Ammon's horn (tissue), 1 donor: Measurements from ENCODE around the gene IFT52.
A peak's percentile ranks its signal among the peaks of the same experiment; 100 is the strongest.
"Not testable (repeated sequence)": the region's sequence is repeated elsewhere in the genome, so short reads cannot be mapped to it uniquely, and the experiment has no call there.

Source experiments
- DNase-seq: peaks from one replicate; pipeline ENCODE4 v3.0.0-alpha.2; 2016; ENCODE audit warnings: low spot score

Gene IFT52

GRCh38 chr20:43567477-43567876 is 23.3 kb upstream of the IFT52 start:
- DNase-seq, result no peak

DNA sequence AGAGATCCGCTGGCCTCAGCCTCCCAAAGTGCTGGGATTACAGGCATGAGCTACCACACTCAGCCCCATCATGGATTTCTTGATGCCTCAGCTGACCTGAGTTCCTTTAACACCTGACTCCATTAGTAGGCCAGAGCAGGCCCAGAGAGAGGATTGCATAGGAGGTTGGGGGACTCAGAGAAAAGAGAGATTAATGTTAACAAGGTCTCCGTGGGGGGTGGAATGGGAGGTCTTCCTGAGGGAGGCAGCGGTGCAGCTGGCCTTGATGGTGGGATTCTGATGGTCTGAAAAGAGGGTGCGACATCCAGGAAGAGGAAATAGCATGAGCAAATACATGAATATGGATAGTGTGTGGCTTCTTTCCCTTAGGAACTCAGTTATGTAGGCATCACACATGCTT is 22.0 kb upstream of the IFT52 start:
- DNase-seq, result no peak

GRCh38 chr20:43569282-43569681 is 21.5 kb upstream of the IFT52 start:
- DNase-seq, result no peak

DNA sequence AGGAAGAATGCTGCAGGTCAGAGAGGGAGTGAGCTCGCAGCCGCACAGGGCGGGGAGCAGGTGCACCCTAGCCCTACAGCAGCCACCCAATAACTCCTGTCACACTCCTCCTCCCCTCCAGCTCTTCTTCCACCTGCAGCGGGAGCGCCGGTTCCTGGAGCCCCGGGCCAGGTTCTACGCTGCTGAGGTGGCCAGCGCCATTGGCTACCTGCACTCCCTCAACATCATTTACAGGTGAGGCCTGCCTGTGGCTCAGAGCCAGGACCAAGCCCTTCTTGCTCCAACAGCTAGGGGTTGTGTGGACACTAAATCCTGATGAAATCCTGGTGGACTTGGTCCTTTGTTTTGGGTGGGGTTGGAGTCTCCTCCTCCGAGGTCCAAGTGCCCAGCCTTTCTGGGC is 20.2 kb upstream of the IFT52 start:
- no peak for DNase-seq

DNA sequence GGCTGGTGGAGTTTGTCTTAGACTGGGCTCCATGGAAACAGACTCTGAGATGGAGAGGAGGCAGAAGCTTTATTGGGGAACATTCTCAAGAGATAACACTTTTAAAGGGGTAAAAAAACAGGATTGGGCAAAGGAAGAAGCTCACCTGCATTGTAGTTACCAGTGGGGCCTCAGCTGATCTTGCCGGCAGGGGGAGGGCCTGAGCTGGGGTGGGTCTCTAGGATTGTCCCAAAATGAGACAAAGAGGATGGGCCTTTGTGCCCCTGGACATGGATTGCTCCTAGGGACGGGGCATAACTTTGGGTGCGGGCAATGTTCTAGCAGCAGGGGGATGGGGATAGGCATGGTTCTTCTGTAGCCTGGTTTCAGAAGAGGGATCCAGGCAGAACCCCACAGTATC is 19.4 kb upstream of the IFT52 start:
- DNase-seq, result no peak

GRCh38 chr20:43571771-43572170 is 19.0 kb upstream of the IFT52 start:
- no peak for DNase-seq

- DNase-seq, result no peak
Observed at GRCh38 chr20:43572891-43573290, 17.8 kb upstream of the IFT52 start.

DNA sequence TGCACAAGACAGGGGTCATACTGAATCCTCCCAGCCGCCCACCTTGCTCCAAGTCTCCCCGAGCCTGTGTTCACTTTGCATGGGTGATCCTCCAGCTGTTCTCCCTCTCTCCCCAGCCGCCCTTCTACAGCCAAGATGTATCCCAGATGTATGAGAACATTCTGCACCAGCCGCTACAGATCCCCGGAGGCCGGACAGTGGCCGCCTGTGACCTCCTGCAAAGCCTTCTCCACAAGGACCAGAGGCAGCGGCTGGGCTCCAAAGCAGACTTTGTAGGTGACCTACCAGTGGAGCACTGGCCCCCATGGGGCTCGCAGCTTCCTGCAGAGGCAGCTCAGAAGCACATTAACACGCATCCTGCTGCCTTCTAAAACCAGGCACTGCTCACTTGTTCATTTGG is 14.6 kb upstream of the IFT52 start:
- no peak for DNase-seq

DNA sequence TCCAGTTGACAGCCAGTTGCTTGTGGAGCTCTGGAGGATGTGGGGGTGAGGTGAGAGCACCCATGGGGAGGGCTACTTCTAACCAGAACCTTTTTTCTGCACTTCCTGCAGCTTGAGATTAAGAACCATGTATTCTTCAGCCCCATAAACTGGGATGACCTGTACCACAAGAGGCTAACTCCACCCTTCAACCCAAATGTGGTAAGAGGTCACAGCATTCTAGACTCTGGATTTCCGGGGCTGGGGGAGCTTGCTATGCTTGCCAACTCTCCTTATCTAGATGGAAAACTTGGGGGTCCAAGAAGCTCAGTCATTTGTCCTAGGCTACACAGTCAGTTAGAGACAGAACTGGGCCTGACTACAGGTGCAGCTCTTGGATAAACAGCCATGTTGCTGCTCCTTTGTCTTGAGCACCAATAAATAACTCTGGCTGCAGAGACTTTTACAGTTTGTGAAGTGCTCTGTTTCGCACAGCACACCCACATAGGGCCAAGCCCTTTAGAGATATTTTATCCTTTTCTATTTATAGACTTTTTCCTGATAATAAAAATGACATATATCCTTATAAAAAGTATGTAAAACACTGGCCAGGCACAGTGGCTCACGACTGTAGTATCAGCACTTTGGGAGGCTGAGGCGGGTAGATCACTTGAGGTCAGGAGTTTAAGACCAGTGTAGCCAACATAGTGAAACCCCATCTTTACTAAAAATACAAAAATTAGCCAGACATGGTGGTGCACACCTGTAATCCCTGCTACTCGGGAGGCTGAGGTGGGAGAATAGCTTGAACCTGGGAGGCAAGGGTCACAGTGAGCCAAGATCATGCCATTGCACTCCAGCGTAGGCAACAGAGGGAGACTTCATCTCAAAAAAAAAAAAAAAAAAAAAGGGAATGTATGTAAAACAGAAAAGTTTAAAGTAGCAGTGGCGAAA is 10.6 kb upstream of the IFT52 start:
- DNase-seq, result no peak

DNA sequence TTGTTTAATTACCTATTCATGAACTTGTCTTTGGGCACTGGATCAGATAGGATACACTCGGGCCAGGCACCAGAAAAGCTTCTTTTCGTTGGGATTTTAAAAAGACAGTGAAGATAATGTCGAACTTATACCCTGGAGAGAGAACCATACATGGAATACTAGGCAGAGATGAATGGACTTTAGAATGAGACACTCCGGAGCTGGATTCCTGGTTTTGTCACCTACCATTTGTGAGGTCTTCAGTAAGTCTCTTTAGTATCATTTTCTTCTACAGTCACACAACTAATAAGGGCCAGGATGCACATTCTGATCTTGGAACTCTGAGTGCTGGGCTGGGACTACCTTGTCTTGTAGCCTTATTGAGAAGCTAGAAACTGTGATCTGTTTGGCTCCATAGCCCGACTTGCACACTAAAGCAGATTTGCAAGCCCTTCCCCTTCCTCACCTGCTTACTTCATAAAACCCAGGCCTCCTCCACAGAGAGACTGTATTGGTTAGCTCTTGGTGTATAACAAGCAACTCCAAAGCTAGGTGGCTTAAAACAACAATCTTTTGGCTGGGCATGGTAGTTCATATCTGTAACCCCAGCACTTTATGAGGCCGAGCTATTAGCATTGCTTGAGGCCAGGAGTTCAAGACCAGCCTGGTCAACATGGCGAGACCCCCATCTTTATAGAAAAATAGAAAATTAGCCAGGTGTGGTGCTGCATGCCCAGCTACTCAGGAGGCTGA is 7.4 kb upstream of the IFT52 start:
- DNase-seq, result no peak

DNA sequence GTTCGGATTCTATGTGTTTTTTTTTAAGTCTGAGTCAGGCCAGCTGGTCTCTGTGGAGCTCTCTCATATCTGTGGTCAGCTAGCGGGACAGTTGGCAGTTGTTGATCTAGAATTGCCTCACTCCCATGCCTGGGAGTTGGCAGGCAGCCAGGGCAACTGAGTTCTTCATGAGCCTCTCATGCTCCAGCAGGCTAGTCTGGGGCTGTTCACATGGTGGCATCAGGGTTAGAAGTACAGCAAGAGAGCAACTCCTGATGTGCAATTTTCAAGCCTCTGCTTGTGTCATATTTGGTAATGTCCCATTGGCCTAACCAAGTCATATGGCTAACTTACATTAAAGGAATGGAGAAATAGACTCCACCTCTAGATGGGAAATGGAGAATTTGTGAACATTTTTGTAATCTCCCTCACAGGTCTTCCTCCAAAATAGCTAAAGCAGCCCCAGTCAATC is 6.7 kb upstream of the IFT52 start:
- DNase-seq, result peak; percentile 88

DNA sequence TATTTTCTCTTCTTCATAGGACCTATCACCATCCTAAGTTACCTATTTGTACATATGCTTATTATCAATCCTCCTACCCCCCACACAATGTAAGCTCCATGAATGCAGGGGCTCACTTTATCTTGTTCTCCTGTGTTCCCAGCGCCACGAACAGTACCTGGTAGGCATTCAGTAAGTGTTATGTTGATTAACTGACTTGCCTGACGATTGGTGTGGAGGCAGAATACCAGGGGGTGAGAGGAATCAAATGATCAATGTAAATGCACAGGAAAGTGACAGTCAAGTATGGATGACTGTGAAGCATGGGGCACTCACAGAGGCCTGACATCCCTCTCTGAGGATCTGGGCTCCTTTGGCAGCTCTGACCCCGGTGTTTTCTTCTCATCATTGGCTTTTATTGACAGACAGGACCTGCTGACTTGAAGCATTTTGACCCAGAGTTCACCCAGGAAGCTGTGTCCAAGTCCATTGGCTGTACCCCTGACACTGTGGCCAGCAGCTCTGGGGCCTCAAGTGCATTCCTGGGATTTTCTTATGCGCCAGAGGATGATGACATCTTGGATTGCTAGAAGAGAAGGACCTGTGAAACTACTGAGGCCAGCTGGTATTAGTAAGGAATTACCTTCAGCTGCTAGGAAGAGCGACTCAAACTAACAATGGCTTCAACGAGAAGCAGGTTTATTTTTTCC is 6.1 kb upstream of the IFT52 start:
- DNase-seq, result no peak

GRCh38 chr20:43586641-43587040 is 4.1 kb upstream of the IFT52 start:
- DNase-seq, result no peak

- DNase-seq, result not testable (repeated sequence)
Observed at GRCh38 chr20:43588526-43588925, 2.2 kb upstream of the IFT52 start.

- peak; percentile 26 for DNase-seq
Observed at GRCh38 chr20:43590036-43590391, 723 bp upstream of the IFT52 start.

DNA sequence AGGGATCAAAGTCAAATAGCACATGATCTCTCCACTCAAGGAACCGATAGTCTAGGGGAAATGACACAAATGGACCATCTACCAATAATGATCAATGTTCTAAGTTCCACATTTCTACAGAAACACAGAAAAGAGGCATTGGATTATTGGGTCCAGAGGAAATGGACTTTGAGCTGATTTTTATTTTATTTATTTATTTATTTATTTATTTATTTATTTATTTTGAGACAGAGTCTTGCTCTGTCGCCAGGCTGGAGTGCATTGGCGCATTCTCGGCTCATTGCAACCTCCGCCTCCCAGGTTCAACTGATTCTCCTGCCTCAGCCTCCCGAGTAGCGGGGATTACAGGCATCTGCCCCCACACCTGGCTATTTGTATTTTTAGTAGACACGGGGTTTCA is 11.2 kb downstream of the IFT52 start:
- DNase-seq, result not testable (repeated sequence)

- DNase-seq, result no peak
Observed at GRCh38 chr20:43603124-43603523, 12.4 kb downstream of the IFT52 start.

DNA sequence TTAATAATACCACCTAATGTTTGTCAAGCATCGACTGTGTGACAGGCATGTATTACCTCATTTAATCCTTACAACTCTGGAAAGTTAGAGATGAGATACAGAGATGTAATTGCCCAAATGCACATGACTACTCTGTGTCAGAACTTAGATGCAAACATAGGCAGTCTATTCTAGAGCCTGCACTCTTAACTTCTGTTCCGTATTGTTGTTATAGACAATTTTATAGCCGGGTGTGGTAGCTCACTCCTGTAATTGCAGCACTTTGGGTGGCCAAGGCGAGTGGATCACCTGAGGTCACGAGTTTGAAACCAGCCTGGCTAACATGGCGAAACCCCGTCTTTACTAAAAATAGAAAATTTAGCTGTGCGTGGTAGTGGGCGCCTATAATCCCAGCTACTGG is 15.0 kb downstream of the IFT52 start:
- DNase-seq, result no peak

DNA sequence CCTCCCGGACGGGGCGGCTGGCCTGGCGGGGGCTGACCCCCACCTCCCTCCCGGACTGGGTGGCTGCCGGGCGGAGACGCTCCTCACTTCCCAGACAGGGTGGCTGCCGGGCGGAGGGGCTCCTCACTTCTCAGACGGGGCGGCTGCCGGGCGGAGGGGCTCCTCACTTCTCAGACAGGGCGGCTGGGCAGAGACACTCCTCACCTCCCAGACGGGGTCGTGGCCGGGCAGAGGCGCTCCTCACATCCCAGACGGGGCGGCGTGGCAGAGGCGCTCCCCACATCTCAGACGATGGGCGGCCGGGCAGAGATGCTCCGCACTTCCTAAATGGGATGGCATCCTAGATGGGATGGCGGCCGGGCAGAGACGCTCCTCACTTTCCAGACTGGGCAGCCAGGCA is 16.5 kb downstream of the IFT52 start:
- DNase-seq, result not testable (repeated sequence)

- DNase-seq, result no peak
Observed at GRCh38 chr20:43631598-43631997, 40.9 kb downstream of the IFT52 start.

DNA sequence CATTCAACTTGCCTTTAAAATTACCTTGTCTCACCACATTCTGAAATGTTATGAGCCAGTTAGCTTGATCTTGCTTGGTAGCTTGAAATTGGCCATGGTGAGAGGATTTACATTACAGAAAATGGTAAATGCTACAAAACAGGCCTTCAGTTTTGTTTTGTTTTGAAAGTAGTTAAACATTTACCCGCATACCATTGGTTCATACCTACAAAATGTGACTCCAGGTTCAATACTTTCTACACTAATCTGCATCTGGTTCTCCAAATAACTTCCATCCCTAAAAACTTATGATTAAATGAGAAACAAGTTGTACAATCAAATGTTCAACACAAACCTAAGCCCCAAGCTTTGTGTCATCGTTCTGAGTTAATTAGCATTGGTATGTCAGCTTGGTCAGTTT is 45.7 kb downstream of the IFT52 start:
- DNase-seq, result no peak

- DNase-seq, result no peak
Observed at GRCh38 chr20:43642548-43642947, 51.8 kb downstream of the IFT52 start.
